GM12878 (cell line): ENCODE data around the gene USH2A. TPM values are rescaled to one million over a fixed set of nuclear protein-coding genes. Genes with fewer than 3 reads are reported as not detected.

ENCODE experiments used
- ATAC-seq: fragments of 200-7000 bp; cut with Tn5 transposase; 3 replicates; pipeline ENCODE4 v1.9.1; 2020; ENCODE audit warnings: mild to moderate bottlenecking, moderate library complexity
- BruUV-seq: library from RNA; stranded (reverse); fragments of 400-500 nt; replicated peaks from 2 replicates; lab custom pipeline; 2021; lab: Mats Ljungman, UMichigan
- CTCF ChIA-PET: fragments of 300-600 bp; sonication (Branson Sonifier 250); formaldehyde crosslinking; extraction: SDS; loops from one replicate; lab custom pipeline; 2021; ENCODE audit warnings: inconsistent platforms; lab: Yijun Ruan, JAX
- POLR2A ChIA-PET: fragments of 350-600 bp; formaldehyde crosslinking; extraction: SDS; loops from one replicate; lab custom pipeline; 2021; ENCODE audit warnings: inconsistent platforms; lab: Charles Lee
- RAD21 ChIA-PET: fragments of 300-600 bp; sonication (Branson Sonifier 250); formaldehyde crosslinking; loops from one replicate; lab custom pipeline; 2023; ENCODE audit warnings: antibody characterized with exemption; ENCODE audit not compliant: unreplicated experiment; lab: Charles Lee
- SMC1A ChIA-PET: fragments of 300-600 bp; sonication (Branson Sonifier 250); formaldehyde crosslinking; loops from one replicate; lab custom pipeline; 2023; ENCODE audit not compliant: unreplicated experiment, uncharacterized antibody; lab: Charles Lee
- DNase-seq: peaks from one replicate; pipeline ENCODE4 v3.0.0-alpha.2; 2011; ENCODE audit warnings: low read depth, low spot score
- FAIRE-seq: peaks from 3 replicates; lab custom pipeline; 2011; peaks lifted over from hg19 to GRCh38; lab: Jason Lieb, UNC
- H2AFZ ChIP-seq: 2 replicates; pipeline ENCODE4 v1.6.0; 2011; ENCODE audit warnings: low read depth, low read length, control low read depth; ENCODE audit not compliant: control insufficient read depth
- H3K27ac ChIP-seq: 2 replicates; pipeline ENCODE4 v1.5.1; 2011; ENCODE audit warnings: control low read depth; ENCODE audit not compliant: control insufficient read depth, insufficient read depth
- H3K27me3 ChIP-seq, 2 experiments: replicated peaks in 1 of 2; 2 replicates each; pipeline versions ENCODE4 v1.6.0 to v1.6.1; 2011; ENCODE audit warnings: low read length in 1 of 2; ENCODE audit not compliant: control insufficient read depth in 2 of 2, insufficient read depth in 2 of 2
- H3K36me3 ChIP-seq, 2 experiments: 2 replicates each; pipeline ENCODE4 v1.5.1; 2011; ENCODE audit warnings: low read length in 1 of 2; ENCODE audit not compliant: control insufficient read depth in 2 of 2, insufficient read depth in 2 of 2
- H3K4me1 ChIP-seq: 2 replicates; pipeline ENCODE4 v1.6.1; 2011; ENCODE audit warnings: mild to moderate bottlenecking, low read length, moderate library complexity, mixed read lengths; ENCODE audit not compliant: control insufficient read depth, insufficient read depth
- H3K4me2 ChIP-seq: 2 replicates; pipeline ENCODE4 v1.6.0; 2011; ENCODE audit warnings: control low read depth; ENCODE audit not compliant: control insufficient read depth, insufficient read depth
- H3K4me3 ChIP-seq: fragments of 200-600 bp; sonication (generic); 2 replicates; pipeline ENCODE4 v1.5.1; 2016
- H3K79me2 ChIP-seq: 2 replicates; pipeline ENCODE4 v1.6.0; 2011; ENCODE audit warnings: low read length; ENCODE audit not compliant: control insufficient read depth, insufficient read depth
- H3K9ac ChIP-seq: 2 replicates; pipeline ENCODE4 v1.8.0; 2011; ENCODE audit warnings: low read length, control low read depth, mixed read lengths; ENCODE audit not compliant: control insufficient read depth, insufficient read depth
- H3K9me3 ChIP-seq: replicated peaks from 3 replicates; pipeline ENCODE4 v1.5.1; 2011; ENCODE audit warnings: mild to moderate bottlenecking, low read length; ENCODE audit not compliant: control insufficient read depth, insufficient read depth
- H4K20me1 ChIP-seq: 2 replicates; pipeline ENCODE4 v1.6.0; 2011; ENCODE audit not compliant: control insufficient read depth, insufficient read depth
- EED ChIP-seq: sonication (generic); IDR thresholded peaks from 2 replicates; pipeline ENCODE4 v1.6.1; 2016; ENCODE audit warnings: antibody characterized with exemption, low read depth
- HSF1 ChIP-seq: fragments of 150-350 bp; IDR thresholded peaks from 2 replicates; pipeline ENCODE4 v1.6.1; 2014; ENCODE audit warnings: mild to moderate bottlenecking, low read depth, low read length
- KAT2A ChIP-seq: conservative IDR thresholded peaks from 2 replicates; pipeline ENCODE4 v1.6.1; 2011; ENCODE audit warnings: low read depth, low read length; ENCODE audit not compliant: control insufficient read depth
- PBX3 ChIP-seq: IDR thresholded peaks from 2 replicates; pipeline ENCODE4 v1.6.1; 2011; ENCODE audit warnings: mild to moderate bottlenecking, low read depth, low read length, moderate library complexity; ENCODE audit not compliant: insufficient replicate concordance
- POLR2AphosphoS5 ChIP-seq: IDR thresholded peaks from 2 replicates; pipeline ENCODE4 v1.6.1; 2011; ENCODE audit warnings: mild to moderate bottlenecking, low read length, inconsistent platforms
- RAD21 ChIP-seq: IDR thresholded peaks from 2 replicates; pipeline ENCODE4 v1.6.1; 2011; ENCODE audit warnings: mild to moderate bottlenecking, low read depth, low read length, moderate library complexity; ENCODE audit not compliant: insufficient read depth
- TCF3 ChIP-seq: IDR thresholded peaks from 2 replicates; pipeline ENCODE4 v1.6.1; 2012; ENCODE audit warnings: low read depth, mild to moderate bottlenecking, low read length, borderline replicate concordance; ENCODE audit not compliant: insufficient read depth
- ZNF207 ChIP-seq: fragments of 450-650 bp; IDR thresholded peaks from 2 replicates; pipeline ENCODE4 v1.6.1; 2014; ENCODE audit warnings: antibody characterized with exemption, mild to moderate bottlenecking, borderline replicate concordance
- ZNF687 ChIP-seq: fragments of 450-650 bp; IDR thresholded peaks from 2 replicates; pipeline ENCODE4 v1.6.1; 2017; ENCODE audit warnings: mild to moderate bottlenecking, moderate library complexity
- in situ Hi-C: fragments of 300-500 bp; cut with MboI; formaldehyde crosslinking; loops from 9 replicates; pipeline ENCODE4 v1.14.3; 2018; ENCODE audit warnings: mixed read lengths
- intact Hi-C: fragments of 100-400 bp; cut with micrococcal nuclease; formaldehyde crosslinking; loops from one replicate; pipeline ENCODE4 v1.14.2; 2022; ENCODE audit not compliant: unreplicated experiment
- polyA plus RNA-seq, 11 experiments: library from polyadenylated mRNA; depleted of rRNA in 4 of 11; unstranded in 6 of 11; stranded (reverse) in 5 of 11; fragments of >200 nt; fragmentation: Nextera tagmentation in 4 of 11; fragmentation: Illumina TruSeq in 1 of 11; extraction: Ambion mirVana in 4 of 11; extraction: Trizol in 1 of 11; gene quantifications; 1 replicate in 1 of 11; 2 replicates in 10 of 11; pipeline versions ENCODE4 v1.2.1 to v1.2.3, GENCODE V29; 2011 to 2016; ENCODE audit warnings: inconsistent platforms in 2 of 11, missing spikeins in 2 of 11, low read depth in 1 of 11
- total RNA-seq, 4 experiments: library from RNA; depleted of rRNA in 3 of 4; stranded (reverse); fragments of >200 nt in 3 of 4; fragmentation: Illumina TruSeq in 1 of 4; extraction: Trizol in 1 of 4; gene quantifications; 2 replicates each; pipeline versions ENCODE4 v1.2.1 to v1.2.3, GENCODE V29; 2013 to 2021

The USH2A gene
- total and polyA plus RNA-seq, 10 of the 15 experiments (the other 5 are each of a cell fraction or from before 2014, with no cell fraction given), result under 0.01 to 0.20 (median 0.01) TPM; not detected in 2

DNA sequence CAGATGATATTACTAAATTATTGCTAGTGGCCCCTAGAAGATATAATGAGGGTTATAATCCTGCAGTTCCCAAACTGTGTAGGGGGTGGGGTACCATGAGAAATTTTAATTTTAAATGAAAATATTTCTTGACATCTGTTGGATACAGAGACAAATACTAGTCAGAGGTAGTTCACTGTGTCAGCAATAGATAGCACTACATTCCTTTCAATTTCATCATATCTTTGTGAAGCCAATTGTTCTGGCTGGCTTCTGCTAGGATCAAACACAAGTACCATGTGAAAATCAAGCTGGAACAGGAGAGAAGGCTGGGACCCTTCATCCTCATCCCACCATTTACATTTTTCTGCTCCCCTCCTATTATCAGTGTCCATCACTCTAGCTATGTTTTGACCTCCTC, 208.1 kb downstream of the USH2A start:
- Histone ChIP-seq H3K27me3 (no peaks in the 10 kb centered on the region), H3K4me3 (no peak overlapping the region), H3K4me2 (no peak overlapping the region), H4K20me1 (no peaks in the 10 kb centered on the region), H3K27ac (no peak overlapping the region), H2AFZ (no peak overlapping the region), H3K79me2 (no peaks in the 10 kb centered on the region), H3K9ac (no peak overlapping the region), H3K9me3 (no peaks in the 10 kb centered on the region), H3K36me3 (no peaks in the 10 kb centered on the region)
- DNase-seq (no peak), FAIRE-seq (no peak), ATAC-seq (no peak)
- ChIA-PET POLR2A (interaction anchor here (0.5 kb wide), 1 partner anchor 1230 kb away, joined by 3 read pairs; no protein-coding TSS in a partner anchor), SMC1A (interaction anchor here (1.5 kb wide), 1 partner anchor 219 kb away, joined by 4 read pairs; no protein-coding TSS in a partner anchor), RAD21 (no interaction called here), CTCF (interaction anchor here (0.7 kb wide), 1 partner anchor 19 kb away, joined by 4 read pairs; no protein-coding TSS in a partner anchor)
- in situ Hi-C loops, result no loop called here
- intact Hi-C loops, result no loop called here
- TF ChIP-seq RAD21, result no peak
- TF ChIP-seq PBX3, result no peak
- no peak for TF ChIP-seq KAT2A
- no peak for TF ChIP-seq TCF3
- no peak for TF ChIP-seq HSF1
- no peak for TF ChIP-seq ZNF687
- no peak for TF ChIP-seq POLR2AphosphoS5
- no peak for TF ChIP-seq ZNF207
- no peak for TF ChIP-seq EED
- TF ChIP-seq, all 136 proteins: peak for 0
- H3K4me1 ChIP-seq, result no peaks in the 10 kb centered on the region
- no TSS peak for BruUV-seq
